Stimulated activated CD4-positive, alpha-beta T cell treated with anti-CD3 and anti-CD28 coated beads, TNF-alpha, amount 100 ng/mL, for 48 hours (primary cell): Measurements from ENCODE around the gene SYNGAP1.
"Not testable (repeated sequence)": the region's sequence is repeated elsewhere in the genome, so short reads cannot be mapped to it uniquely, and the experiment has no call there.

Experiments used
- DNase-seq, 3 donors: peaks; one replicate each; pipeline ENCODE4 v3.0.0-alpha.2; 2020; ENCODE audit warnings: low read depth in 3 of 3

Gene SYNGAP1

DNA sequence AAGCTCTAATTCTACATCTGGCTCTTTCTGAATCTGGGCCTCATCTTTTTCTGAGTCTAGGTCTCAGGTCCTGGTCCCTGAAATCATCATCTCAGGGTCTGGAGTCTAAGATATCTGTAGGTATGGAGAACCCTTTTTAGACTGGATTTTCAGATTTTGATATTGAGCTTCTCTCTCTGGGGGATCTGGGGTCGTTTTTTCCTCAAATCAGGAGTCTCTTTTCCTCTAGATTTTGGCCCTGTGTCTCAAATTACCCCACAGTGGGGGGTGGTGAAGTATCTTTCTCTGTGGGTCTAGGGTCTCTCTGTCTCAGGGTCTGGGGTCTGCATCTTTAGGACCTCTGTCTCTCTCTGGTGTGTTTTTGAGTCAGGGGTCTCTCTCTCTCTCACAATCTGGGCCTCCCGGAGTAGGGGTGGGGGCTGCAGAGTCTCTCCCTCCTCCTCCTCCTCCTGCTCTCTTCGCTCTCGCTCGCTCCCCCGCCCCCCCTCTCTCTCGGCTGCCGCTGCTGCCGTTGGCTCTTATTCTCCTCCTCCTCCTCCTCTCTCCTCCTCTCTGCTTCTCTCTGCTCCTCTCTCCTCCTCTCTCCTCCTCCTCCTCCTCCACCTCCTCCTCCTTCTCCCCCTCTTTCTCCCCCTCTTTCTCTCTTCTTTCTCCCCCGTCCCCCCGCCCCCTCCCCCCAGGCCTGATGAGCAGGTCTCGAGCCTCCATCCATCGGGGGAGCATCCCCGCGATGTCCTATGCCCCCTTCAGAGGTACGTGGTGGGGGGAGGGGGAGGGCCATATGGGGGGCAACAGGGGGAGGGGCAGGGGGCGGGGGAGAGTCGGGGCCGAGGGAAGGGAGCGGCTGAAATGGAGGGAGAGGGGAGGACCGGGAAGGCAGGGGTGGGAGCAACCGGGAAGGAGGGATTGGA lies at the start of gene SYNGAP1:
TSS of gene SYNGAP1 (plus strand) at position 486 of the 911 bp plus-strand sequence. CDS start at position 686, 200 bp downstream.
- DNase-seq, result no peak

DNA sequence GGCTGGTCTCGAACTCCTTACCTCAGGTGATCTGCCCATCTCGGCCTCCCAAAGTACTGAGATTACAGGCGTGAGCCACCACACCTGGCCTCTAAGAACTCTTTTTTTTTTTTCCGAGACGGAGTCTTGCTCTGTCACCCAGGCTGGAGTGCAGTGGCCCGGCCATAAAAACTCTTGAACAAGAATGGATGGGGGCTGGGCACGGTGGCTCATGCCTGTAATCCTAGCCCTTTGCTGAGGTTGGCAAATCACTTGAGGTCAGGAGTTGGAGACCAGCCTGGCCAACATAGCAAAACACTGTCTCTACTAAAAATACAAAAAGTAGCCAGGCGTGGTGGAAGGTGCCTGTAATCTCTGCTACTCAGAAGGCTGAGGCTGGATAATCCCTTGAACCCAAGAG lies 48.0 kb upstream of the SYNGAP1 start:
- not testable (repeated sequence) for DNase-seq

DNA sequence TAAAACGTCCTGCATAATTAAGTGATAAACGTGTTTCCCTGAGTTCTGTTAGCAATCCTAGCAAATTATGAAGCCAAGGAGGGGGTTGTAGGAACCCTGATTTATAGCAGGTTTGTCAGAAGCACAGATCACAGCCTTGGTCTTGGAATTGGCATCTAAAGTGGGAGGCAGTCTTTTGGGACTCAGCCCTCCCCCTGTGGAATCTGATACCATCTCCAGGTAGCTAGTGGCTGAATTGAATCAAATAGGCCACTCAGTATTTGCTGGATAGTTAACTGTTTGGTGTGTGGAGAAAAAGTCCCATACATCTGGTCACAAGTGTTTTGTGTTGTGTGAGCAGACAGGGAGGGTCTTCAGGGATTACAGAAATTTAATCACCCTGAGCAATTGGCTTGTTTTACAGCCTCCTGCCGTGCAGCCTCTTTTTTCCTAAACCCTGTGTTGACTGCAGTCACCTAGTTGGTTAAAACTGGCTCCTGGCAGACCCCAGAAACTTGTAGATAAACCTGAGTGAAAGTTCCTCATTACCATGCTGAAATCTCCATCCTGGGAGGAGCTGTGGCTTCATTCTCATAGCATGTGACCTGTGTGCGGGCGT lies 47.2 kb upstream of the SYNGAP1 start:
- no peak for DNase-seq

GRCh38 chr6:33373960-33374910 lies 45.6 kb upstream of the SYNGAP1 start:
- DNase-seq, result no peak

DNA sequence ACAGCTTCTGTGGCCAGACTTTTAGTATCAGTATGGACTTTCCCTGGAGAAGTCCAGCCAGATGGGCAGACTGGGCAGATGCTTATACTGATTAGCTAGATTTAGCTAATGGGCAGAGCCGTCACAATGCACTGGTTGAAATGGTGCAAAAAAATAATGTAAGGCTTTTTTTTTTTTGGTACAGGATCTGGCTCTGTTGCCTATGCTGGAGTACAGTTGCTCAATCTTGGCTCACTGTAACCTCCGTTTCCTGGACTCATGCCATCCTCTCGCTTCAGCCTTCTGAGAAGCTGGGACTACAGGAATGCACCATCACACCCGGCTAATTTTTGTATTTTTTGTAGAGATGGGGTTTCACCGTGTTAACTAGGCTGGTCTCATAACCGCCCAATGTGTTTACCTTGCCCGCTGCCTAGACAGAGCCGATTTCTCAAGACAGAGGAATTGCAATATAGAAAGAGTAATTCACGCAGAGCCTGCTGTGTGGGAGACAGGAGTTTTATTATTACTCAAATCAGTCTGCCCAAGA lies 44.7 kb upstream of the SYNGAP1 start:
- no peak for DNase-seq

GRCh38 chr6:33377171-33377570 lies 42.7 kb upstream of the SYNGAP1 start:
- no peak for DNase-seq

DNA sequence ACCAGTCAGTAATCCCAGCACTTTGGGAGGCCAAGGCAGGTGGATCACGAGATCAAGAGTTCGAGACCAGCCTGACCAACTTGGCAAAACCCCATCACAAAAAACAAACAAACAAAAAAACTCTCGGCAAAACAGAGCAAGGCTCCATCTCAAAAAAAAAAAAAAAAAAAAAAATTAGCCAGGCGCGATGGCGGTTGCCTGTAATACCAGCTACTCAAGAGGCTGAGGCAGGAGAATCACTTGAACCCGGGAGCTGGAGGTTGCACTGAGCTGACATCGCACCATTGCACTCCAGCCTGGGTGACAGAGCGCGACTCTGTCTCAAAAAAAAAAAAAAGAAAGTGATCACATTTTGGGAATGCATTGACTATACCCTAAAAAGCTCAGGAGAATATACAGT lies 40.7 kb upstream of the SYNGAP1 start:
- DNase-seq, result not testable (repeated sequence)

GRCh38 chr6:33380272-33380981 lies 39.4 kb upstream of the SYNGAP1 start:
- no peak for DNase-seq

- no peak for DNase-seq
Observed at GRCh38 chr6:33383427-33384185, 36.3 kb upstream of the SYNGAP1 start.

- no peak for DNase-seq
Observed at GRCh38 chr6:33384581-33385020, 35.3 kb upstream of the SYNGAP1 start.

- DNase-seq, result no peak
Observed at GRCh38 chr6:33390173-33390572, 29.7 kb upstream of the SYNGAP1 start.

DNA sequence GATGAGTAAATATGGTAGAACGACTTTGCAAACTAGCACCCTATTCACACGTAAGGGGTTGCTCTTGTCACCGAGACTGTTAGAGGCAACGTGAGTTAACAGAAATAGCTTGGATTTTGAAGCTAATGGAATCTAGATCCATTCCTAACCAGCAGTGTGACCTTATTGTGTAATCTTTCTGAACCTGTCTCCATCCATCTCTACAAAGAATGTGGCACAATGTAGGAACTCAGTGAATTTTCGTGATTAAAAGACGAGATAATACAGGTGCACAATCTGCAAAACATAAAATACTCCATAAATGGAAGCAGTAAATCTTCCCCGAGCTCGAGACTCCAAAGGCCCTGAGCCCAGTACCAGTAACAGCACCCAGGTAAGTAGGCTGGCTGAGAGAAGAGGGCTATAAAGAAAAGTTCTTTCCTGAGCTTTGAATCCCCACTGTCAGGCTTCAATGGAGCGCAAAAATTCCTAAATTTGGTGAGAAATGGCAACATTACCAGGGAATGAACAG lies 29.0 kb upstream of the SYNGAP1 start:
- no peak for DNase-seq

DNA sequence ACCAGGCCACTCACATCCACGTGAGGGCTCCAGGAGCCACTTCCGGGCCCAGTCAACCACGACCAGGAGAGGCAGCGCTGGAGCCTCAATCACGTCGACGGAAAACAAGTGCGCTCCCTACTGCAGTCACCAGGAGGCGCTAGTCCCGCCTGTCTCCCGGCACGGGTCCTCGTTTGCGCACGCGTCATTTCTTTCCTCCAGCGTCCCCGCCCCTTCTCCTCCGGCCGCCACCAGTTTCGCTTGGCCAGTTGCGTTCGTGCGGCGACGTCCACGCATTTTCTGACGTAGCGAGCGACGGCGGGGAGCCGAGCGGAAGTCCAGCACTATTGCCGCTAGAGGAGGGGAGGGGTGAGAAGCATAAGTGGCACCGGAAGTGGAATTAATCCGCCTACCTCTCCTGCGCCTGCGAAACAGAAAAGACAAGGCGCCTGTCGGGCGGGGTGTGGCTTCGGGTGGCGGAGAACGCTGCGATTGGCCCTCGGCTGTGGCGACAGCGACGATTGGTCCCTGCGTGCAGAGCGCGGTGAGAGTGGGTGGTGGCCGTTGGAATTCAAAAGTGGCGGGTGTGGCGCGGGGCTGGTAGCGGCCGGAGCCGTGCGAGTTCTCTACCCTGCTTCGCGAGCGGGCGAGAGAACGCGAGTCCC lies 28.5 kb upstream of the SYNGAP1 start, which contains the start of gene KIFC1:
TSS of gene KIFC1 (plus strand) at position 546 of the 644 bp plus-strand sequence. CDS start 163 bp downstream, outside the sequence.
- peak; percentile 98 to 99 (median 99) for DNase-seq

DNA sequence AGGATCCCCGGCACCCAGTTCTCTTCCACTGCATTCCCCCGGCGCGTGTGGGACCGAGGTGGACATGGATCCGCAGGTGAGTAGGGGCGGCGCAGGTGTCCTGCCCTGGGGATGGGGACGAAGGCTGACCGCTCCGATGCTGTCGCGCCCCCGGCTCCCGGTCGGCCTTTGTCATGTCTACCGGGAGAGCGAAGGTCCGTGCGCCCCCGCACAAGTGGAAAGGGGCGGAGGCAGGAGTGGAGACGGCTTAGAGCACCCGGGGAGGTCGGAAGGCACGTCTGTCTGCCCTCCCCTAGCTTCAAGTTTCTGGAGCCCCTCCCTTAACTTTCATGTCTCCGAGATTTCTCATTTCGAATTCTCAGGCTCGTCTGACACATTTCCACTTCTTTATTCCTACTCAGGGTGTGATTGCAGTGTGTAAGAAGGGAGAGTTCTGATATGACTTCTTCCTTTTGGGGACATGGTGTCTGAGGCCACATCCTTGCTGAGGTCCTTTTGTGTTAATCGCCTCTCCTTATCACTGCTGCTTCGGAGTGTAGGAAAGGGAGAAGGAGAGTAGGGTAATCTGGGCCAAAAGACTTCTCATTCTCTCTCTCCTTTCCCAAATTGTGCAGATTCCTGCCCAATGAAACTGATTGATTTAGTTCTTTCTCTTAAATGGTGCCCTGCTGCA lies 27.8 kb upstream of the SYNGAP1 start:
- DNase-seq, result peak; percentile 26 to 62 (median 46)

DNA sequence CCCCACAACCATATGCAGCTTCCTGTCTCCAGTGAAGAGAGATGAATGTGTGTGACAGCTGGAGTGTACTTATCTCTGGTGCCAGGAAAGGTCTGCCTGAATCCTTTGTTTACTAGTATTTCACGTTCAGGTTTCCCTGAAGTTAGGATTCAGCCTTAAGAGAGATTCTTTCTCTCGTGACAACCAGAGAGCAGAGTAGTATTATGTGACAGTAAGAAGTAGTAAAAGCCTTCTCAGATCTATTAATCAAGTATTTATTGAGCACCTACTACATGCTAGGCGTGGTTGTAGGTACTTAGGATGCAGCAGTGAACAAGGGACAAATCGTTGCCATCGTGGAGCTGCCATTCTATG lies 27.3 kb upstream of the SYNGAP1 start:
- DNase-seq, result no peak

DNA sequence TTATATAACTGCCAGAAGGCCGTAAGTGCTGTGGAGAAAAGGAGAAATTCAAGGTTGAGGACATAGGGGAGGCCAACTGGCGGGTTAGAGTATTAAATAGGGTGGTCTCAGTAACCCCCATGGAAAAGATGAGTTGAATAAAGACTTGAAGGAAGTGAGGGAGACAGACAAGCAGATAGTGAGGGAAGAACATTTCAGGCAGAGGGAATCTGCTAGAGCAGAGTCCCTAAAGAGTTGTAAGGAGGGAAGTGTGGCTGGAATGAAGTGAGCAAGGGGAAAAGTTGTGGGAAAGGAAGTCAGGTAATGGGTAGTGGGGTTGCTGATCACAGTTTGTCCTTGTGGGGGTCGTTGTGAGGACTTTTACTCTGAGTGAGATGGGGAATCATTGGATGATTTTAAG lies 26.9 kb upstream of the SYNGAP1 start:
- DNase-seq, result no peak

GRCh38 chr6:33397541-33397940 lies 22.3 kb upstream of the SYNGAP1 start:
- no peak for DNase-seq

- not testable (repeated sequence) for DNase-seq
Observed at GRCh38 chr6:33398601-33399000, 21.3 kb upstream of the SYNGAP1 start.

- not testable (repeated sequence) for DNase-seq
Observed at GRCh38 chr6:33399881-33400280, 20.0 kb upstream of the SYNGAP1 start.
